ENCODE data around the gene CYLD.

DNA sequence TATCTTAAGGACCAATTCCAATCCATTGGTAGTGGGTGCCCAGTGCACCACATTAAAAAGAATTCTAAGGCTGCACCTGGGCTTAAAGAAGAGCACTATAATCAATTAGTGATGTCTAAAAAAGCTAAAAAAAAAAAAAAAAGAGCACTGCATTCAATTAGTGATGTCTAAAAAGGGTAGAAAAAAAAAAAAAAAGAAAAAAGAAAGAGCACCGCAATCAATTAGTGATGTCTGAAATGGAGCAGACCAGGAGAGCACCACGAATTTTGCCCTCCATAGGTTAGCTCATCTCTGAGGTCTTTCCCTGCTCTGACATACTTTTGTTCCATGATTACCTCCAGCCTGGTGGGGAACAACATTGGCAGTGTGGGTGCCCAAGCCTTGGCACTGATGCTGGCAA is 18.9 kb upstream of the CYLD start:
- TF ChIP-seq, protein P1, sequence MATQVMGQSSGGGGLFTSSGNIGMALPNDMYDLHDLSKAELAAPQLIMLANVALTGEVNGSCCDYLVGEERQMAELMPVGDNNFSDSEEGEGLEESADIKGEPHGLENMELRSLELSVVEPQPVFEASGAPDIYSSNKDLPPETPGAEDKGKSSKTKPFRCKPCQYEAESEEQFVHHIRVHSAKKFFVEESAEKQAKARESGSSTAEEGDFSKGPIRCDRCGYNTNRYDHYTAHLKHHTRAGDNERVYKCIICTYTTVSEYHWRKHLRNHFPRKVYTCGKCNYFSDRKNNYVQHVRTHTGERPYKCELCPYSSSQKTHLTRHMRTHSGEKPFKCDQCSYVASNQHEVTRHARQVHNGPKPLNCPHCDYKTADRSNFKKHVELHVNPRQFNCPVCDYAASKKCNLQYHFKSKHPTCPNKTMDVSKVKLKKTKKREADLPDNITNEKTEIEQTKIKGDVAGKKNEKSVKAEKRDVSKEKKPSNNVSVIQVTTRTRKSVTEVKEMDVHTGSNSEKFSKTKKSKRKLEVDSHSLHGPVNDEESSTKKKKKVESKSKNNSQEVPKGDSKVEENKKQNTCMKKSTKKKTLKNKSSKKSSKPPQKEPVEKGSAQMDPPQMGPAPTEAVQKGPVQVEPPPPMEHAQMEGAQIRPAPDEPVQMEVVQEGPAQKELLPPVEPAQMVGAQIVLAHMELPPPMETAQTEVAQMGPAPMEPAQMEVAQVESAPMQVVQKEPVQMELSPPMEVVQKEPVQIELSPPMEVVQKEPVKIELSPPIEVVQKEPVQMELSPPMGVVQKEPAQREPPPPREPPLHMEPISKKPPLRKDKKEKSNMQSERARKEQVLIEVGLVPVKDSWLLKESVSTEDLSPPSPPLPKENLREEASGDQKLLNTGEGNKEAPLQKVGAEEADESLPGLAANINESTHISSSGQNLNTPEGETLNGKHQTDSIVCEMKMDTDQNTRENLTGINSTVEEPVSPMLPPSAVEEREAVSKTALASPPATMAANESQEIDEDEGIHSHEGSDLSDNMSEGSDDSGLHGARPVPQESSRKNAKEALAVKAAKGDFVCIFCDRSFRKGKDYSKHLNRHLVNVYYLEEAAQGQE (IDR thresholded peaks at IDR 0.05; ENCODE audit: low read depth) = no peak
- TF ChIP-seq, protein P2, sequence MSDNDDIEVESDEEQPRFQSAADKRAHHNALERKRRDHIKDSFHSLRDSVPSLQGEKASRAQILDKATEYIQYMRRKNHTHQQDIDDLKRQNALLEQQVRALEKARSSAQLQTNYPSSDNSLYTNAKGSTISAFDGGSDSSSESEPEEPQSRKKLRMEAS (IDR thresholded peaks at IDR 0.05) = no peak
- no peak for TF ChIP-seq NFIC (IDR thresholded peaks at IDR 0.05)
- TF ChIP-seq RAD21 (IDR thresholded peaks at IDR 0.05; ENCODE audit: low read depth) = no peak
- no peak for TF ChIP-seq EP300 (IDR thresholded peaks at IDR 0.05; ENCODE audit: borderline replicate concordance)
- no peak for TF ChIP-seq CREB1 (IDR thresholded peaks at IDR 0.05; ENCODE audit: low read depth)
